GM10266 (cell line): ENCODE measurements around the gene PKMYT1.

Experiments
- DNase-seq: peaks from one replicate; pipeline ENCODE4 v3.0.0; 2012; ENCODE audit errors: extremely low spot score
- TF ChIP-seq, protein P1 (sequence below): IDR thresholded peaks from 2 replicates; pipeline ENCODE4 v1.5.1; 2012; ENCODE audit warnings: mild to moderate bottlenecking, low read depth; ENCODE audit not compliant: control insufficient read depth, insufficient read depth; ENCODE audit errors: missing control alignments

Gene PKMYT1

DNA sequence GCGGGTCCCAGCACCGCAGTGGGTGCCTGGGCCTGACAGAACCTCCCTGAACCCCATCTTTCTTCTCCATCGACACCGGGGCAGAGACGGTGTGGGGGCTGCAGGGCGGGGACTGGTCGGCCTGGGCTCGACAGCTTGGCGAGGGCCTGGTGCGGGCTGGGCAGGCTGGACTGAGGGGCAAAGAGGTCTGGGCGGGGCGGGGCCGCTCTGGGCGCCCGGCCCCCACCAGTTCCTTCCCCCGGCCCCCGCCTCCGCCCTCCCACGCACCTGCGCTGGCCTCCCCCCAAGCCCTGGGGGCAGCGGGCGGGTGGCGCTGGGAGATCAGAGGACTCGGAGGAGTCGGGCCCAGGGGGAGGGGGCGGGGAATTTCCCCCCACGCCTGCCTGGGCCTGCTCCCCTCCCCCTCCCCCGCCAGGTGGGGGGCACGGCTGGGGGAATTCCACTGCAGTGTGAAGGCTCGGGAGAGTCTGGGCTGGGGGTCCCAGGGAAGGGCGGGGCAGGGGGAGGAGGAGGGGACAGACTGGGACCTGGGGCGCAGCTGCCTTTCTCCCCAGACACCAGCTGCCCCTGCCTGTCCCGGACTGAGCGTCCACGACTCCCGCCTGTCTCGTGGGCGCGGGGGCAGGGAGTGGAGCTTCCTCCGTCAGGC is 17.0 kb downstream of the PKMYT1 start:
- TF ChIP-seq, protein P1, sequence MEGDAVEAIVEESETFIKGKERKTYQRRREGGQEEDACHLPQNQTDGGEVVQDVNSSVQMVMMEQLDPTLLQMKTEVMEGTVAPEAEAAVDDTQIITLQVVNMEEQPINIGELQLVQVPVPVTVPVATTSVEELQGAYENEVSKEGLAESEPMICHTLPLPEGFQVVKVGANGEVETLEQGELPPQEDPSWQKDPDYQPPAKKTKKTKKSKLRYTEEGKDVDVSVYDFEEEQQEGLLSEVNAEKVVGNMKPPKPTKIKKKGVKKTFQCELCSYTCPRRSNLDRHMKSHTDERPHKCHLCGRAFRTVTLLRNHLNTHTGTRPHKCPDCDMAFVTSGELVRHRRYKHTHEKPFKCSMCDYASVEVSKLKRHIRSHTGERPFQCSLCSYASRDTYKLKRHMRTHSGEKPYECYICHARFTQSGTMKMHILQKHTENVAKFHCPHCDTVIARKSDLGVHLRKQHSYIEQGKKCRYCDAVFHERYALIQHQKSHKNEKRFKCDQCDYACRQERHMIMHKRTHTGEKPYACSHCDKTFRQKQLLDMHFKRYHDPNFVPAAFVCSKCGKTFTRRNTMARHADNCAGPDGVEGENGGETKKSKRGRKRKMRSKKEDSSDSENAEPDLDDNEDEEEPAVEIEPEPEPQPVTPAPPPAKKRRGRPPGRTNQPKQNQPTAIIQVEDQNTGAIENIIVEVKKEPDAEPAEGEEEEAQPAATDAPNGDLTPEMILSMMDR = no peak

DNA sequence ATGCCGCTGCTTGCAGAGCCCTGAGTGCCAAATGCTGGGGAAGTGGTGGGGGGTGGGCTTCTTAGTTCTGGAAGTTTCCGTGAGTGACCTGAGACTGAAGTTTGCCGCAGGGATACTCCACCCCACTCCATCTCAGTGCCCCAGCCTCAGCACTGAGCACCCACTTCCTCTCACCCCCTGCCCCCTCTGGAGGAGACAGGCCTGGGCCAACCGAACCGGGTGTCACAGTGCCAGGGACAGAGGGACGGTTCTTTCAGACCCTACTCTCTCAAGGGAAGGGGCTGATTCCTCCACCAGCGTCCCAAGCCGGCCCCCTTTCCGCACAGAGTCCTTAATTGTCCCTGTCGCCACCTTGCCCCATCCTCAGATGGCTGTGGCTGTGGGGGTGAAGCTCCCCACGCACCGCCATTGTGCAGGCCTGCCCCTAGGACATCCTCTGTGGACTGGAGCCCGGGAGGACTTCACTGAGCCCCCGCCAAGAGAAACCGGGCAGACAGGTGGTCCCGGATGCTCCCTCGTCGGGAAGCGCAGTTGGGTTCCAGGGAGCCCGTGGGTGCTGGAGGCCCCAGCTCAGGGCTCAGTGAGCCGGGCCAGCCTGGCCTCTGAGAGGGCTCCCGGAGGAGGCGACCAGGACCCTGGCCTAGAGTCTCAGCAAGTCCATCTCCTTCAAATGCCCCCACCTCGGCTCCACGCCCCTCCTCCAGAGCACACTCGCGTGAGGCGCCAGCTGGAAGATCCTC is 17.7 kb downstream of the PKMYT1 start:
- TF ChIP-seq, protein P1 = no peak
- DNase-seq = no peak

More for the DNA sequence above, 17.0 kb downstream of the PKMYT1 start:
- DNase-seq = peak; percentile 67

DNA sequence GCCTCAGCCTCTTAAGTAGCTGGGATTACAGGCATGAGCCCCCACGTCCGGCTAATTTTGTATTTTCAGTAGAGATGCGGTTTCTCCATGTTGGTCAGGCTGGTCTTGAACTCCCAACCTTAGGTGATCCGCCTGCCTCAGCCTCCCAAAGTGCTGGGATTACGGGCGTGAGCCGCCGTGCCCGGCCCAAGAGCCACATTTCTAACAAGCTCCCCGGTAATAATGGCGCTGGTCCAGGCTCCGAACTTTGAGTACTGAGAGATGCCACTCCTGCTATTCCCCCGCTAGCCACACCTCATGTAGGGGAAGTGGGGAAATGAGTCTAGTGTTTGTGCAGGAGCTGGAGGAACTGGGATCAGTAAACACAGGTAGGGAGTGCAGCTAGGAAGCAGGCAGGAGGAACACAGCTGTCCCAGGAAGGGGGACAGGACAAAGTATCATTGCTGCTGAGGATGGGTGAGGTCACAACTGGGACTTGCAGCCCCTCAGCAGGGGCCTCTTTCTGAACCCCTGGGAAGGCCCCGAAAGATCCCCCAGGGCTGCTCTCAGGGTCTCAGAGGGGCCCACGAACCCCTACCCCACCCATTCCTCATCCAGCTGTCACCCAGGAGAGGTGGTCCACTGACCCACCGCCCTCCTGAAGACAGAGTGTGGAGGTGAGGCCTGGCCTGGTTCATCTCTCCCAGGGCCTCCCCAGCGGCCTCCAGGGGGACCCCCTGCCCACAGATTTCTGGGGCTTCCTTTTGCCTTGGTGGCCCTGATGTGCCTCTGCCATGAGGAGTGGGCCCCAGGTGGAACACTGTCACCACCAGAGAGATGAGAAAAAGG is 19.8 kb downstream of the PKMYT1 start:
- no peak for DNase-seq
- TF ChIP-seq, protein P1 = no peak

DNA sequence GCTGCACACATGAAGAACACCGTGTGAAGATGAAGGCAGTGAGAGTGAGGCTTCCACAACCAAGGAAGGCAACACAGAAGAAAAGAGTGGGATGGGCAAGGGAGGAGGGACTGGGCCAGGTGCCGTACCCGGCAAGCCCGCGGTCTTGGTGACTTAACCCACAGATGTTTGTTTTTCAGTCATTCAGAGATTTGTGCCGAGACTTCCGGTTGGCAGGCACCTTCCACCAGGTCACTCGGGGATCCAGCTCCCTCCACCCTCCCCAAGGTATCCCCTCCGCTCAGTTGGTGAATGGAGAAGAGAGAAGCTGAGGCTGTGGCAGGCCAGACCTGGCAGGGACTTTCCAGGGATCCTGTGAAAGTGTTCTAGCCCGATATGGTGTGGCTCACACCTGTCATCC is 21.0 kb downstream of the PKMYT1 start:
- DNase-seq = no peak
- TF ChIP-seq, protein P1 = no peak

DNA sequence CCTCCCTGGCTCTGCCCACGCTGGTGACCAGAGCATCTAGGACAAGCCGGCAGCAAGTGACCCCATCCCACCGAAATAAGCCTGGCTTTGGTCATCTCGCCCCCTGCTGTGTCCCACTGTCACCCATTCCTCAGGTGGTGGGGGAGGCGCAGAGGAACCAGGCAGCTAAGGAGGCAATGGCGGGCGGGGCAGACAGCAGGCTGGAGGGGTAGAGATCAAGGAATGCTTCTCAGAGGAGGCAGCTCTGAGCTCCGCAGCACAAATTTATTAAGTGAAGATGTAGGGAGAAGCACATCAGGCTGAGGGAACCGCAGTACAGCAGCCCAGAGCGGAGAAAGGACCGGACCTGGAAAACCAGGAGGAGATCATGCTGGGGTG is 23.7 kb downstream of the PKMYT1 start:
- DNase-seq = no peak
- TF ChIP-seq, protein P1 = no peak

DNA sequence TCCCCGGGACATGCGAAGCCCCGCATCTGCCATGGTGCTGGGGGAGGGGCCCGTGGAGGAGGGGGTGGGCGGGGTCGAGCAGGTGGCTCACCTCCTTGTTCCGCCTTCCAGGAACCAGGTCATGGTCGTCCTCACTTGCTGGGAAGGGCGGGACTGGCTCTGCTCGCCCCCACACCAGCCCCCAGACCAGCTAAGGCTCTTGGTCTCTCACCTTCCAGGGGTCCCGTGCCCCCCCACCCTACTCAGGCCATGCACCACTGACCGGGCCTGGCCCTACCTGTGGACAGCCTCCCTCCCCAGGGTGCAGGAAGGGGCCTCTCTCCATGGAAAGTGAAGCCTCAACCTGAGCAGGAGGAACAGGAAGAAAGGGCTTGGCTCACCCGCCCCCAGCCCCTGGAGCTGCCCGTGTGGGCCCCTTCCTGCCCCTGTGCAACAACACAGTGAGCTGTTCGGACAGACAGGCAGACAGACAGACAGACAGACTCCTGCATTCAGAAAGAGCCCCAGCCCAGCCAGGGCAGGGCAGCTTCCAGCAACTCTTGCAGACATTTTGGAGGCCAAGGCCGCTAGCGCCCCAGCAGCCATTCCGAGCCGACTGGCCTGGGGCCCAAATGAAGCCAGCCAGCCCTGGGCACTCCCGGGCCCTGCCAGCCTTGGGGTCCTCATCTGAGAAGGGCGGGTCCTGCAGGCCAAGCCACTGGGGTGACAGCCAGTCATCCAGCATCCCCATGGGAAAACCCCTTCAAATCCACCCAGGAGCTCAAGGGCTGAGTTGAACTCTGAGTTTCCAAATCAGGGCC is 24.3 kb downstream of the PKMYT1 start:
- TF ChIP-seq, protein P1 = no peak
- DNase-seq = no peak
